ENCODE data around the gene SYTL4.
"Not testable (repeated sequence)": the region's sequence is repeated elsewhere in the genome, so short reads cannot be mapped to it uniquely, and the experiment has no call there.

The SYTL4 gene

GRCh38 chrX:100731441-100732281, at the start of gene SYTL4:
Gene SYTL4, minus strand, starts transcription at chrX:100732121. Its CDS starts 30,084 bp downstream, at chrX:100702037.
- no peak for DNase-seq

GRCh38 chrX:100769439-100769838, 37.5 kb upstream of the SYTL4 start:
- not testable (repeated sequence) for DNase-seq

GRCh38 chrX:100768679-100769338, 36.9 kb upstream of the SYTL4 start:
- DNase-seq = peak; percentile 74

GRCh38 chrX:100750883-100751282, 19.0 kb upstream of the SYTL4 start:
- DNase-seq = no peak

GRCh38 chrX:100748108-100748507, 16.2 kb upstream of the SYTL4 start:
- no peak for DNase-seq

GRCh38 chrX:100747703-100748102, 15.8 kb upstream of the SYTL4 start:
- no peak for DNase-seq

GRCh38 chrX:100747090-100747489, 15.2 kb upstream of the SYTL4 start:
- DNase-seq = no peak

GRCh38 chrX:100745806-100746537, 14.1 kb upstream of the SYTL4 start:
- DNase-seq = no peak

GRCh38 chrX:100745205-100745604, 13.3 kb upstream of the SYTL4 start:
- no peak for DNase-seq

- DNase-seq = no peak
These were observed 11.2 kb upstream of the SYTL4 start for GRCh38 chrX:100743009-100743607.

- DNase-seq = not testable (repeated sequence)
These were observed 7.9 kb downstream of the SYTL4 start for GRCh38 chrX:100724006-100724405.

- no peak for DNase-seq
These were observed 10.6 kb downstream of the SYTL4 start for GRCh38 chrX:100721328-100721727.

- peak; percentile 54 for DNase-seq
These were observed 11.6 kb downstream of the SYTL4 start for GRCh38 chrX:100720301-100720700.

GRCh38 chrX:100719139-100719538, 12.8 kb downstream of the SYTL4 start:
- no peak for DNase-seq

- DNase-seq = peak; percentile 97
These were observed 14.6 kb downstream of the SYTL4 start for GRCh38 chrX:100717363-100717762.

GRCh38 chrX:100710816-100711215, 21.1 kb downstream of the SYTL4 start:
- no peak for DNase-seq

- no peak for DNase-seq
These were observed 27.2 kb downstream of the SYTL4 start for GRCh38 chrX:100704581-100705203.

- DNase-seq = no peak
These were observed 31.1 kb downstream of the SYTL4 start for GRCh38 chrX:100700809-100701208.

- DNase-seq = no peak
These were observed 33.4 kb downstream of the SYTL4 start for GRCh38 chrX:100698551-100698950.

- no peak for DNase-seq
These were observed 35.1 kb downstream of the SYTL4 start for GRCh38 chrX:100696699-100697351.

- DNase-seq = no peak
These were observed 35.9 kb downstream of the SYTL4 start for GRCh38 chrX:100695991-100696390.

- peak; percentile 11 for DNase-seq
These were observed 36.6 kb downstream of the SYTL4 start for GRCh38 chrX:100695302-100695701.
